Esophagus (tissue), 2 donors: Measurements from ENCODE around the gene CEP44. TPM values are rescaled to one million over a fixed set of nuclear protein-coding genes. Genes with fewer than 3 reads are reported as not detected.
"Not testable (repeated sequence)": the region's sequence is repeated elsewhere in the genome, so short reads cannot be mapped to it uniquely, and the experiment has no call there.

Experiments
- H3K27ac ChIP-seq, 2 donors: one replicate each; pipeline ENCODE4 v1.5.1; 2013; ENCODE audit warnings: low read depth in 2 of 2, mild to moderate bottlenecking in 2 of 2, inconsistent platforms in 1 of 2, low read length in 1 of 2, moderate library complexity in 1 of 2
- H3K27me3 ChIP-seq, 2 donors: one replicate each; pipeline ENCODE4 v1.6.1; 2013; ENCODE audit warnings: low read length in 2 of 2, control low read depth in 1 of 2, mild to moderate bottlenecking in 1 of 2; ENCODE audit not compliant: insufficient read depth in 2 of 2, control insufficient read depth in 1 of 2
- H3K36me3 ChIP-seq, 2 donors: one replicate each; pipeline ENCODE4 v1.6.1; 2013; ENCODE audit warnings: low read length in 1 of 2; ENCODE audit not compliant: control insufficient read depth in 2 of 2, insufficient read depth in 2 of 2
- H3K4me1 ChIP-seq, 2 donors: one replicate each; pipeline ENCODE4 v1.6.1; 2013; ENCODE audit warnings: low read length in 1 of 2; ENCODE audit not compliant: control insufficient read depth in 2 of 2, insufficient read depth in 2 of 2
- H3K4me3 ChIP-seq, 2 donors: one replicate each; pipeline ENCODE4 v1.5.1; 2013; ENCODE audit warnings: low read length in 2 of 2, mild to moderate bottlenecking in 2 of 2, low read depth in 1 of 2, moderate library complexity in 1 of 2
- H3K9me3 ChIP-seq, 2 donors: one replicate each; pipeline ENCODE4 v1.6.1; 2013; ENCODE audit warnings: mild to moderate bottlenecking in 2 of 2, low read depth in 1 of 2, low read length in 1 of 2, moderate library complexity in 1 of 2; ENCODE audit not compliant: control insufficient read depth in 2 of 2, insufficient read depth in 1 of 2
- WGBS, 2 donors: extraction: QIAGEN DNeasy Blood & Tissue Kit; methylation state at CpG; one replicate each; pipeline ENCODE4 v1.1.7; 2013; 5-methylcytosine and 5-hydroxymethylcytosine counted together
- polyA plus RNA-seq, 2 donors: library from polyadenylated mRNA; stranded (reverse); fragments of 200-250 nt; gene quantifications; one replicate each; pipeline ENCODE4 v1.2.3, GENCODE V29; 2013
- donor health status: healthy with polysubstance abuse.
- donor health status: Bipolar disorder and iron deficiency.

The CEP44 gene
- polyA plus RNA-seq, 2 donors, result 4.5 to 5.9 TPM

- Histone ChIP-seq H3K4me1 (no peaks in the 10 kb centered on the region), H3K27ac (no peak overlapping the region), H3K4me3 (no peak overlapping the region), H3K36me3 (no peaks in the 10 kb centered on the region), H3K9me3 (no peaks in the 10 kb centered on the region), H3K27me3 (no peaks in the 10 kb centered on the region)
- 84 to 88% methylated on average over 2 of the region's 2 CpGs for WGBS, 2 donors
Observed at GRCh38 chr4:174340714-174341113, 57.0 kb downstream of the CEP44 start.

- Histone ChIP-seq H3K27me3 (no peaks in the 10 kb centered on the region), H3K27ac (no peak overlapping the region), H3K9me3 (no peaks in the 10 kb centered on the region), H3K36me3 (no peaks in the 10 kb centered on the region), H3K4me1 (no peaks in the 10 kb centered on the region), H3K4me3 (no peak overlapping the region)
- WGBS, 2 donors, result 93 to 97% methylated on average over 1 of the region's 1 CpG
Observed at GRCh38 chr4:174349156-174349555, 65.4 kb downstream of the CEP44 start.

DNA sequence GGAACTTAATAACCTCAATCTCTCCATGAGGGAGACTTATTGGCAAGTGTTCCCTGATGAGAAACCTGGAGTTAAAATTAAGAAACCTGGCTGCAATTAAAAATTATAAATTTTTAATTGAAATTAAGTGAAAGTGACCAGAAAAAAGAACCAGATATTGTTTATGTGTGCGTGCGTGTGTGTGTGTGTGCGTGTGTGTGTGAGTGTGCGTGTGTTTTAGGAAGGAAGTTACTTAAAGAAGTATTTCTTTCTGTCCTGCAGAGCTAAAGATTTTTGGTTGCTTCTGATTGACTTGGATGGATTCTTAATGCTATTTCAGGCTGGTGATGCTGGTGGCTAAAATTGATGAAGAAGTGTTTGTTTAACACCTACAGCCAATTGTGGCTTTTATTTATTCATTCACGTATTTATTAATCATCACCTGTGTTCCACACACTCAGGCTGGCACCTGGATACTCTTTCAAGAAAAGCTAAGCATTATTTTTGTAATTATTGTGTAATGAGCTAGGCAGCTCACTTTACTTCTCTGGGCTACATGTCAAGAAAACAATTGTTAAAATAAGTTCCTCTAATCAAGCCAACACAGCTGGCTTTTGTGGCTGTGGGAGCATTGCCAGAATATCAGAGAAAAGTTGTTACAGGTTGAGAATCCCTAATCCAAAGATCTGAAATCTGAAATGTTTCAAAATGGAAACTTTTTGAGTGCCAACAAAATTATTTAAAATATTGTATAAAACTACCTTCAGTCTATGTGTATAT, 68.5 kb downstream of the CEP44 start:
- WGBS, 2 donors, result 60% methylated on average over 5 of the region's 5 CpGs
- H3K9me3 ChIP-seq, result no peaks in the 10 kb centered on the region
- no peaks in the 10 kb centered on the region for H3K36me3 ChIP-seq
- H3K4me3 ChIP-seq, result no peak overlapping the region
- H3K27ac ChIP-seq, result no peak overlapping the region
- no peaks in the 10 kb centered on the region for H3K4me1 ChIP-seq
- no peaks in the 10 kb centered on the region for H3K27me3 ChIP-seq

GRCh38 chr4:174357321-174357720, 73.6 kb downstream of the CEP44 start:
- H3K4me3 ChIP-seq, result no peak overlapping the region
- H3K27ac ChIP-seq, result no peak overlapping the region
- H3K9me3 ChIP-seq, result no peaks in the 10 kb centered on the region
- no peaks in the 10 kb centered on the region for H3K4me1 ChIP-seq
- no peaks in the 10 kb centered on the region for H3K27me3 ChIP-seq
- 82 to 88% methylated on average over 4 of the region's 4 CpGs for WGBS, 2 donors
- H3K36me3 ChIP-seq, result no peaks in the 10 kb centered on the region

GRCh38 chr4:174358410-174358809, 74.7 kb downstream of the CEP44 start:
- no peaks in the 10 kb centered on the region for H3K4me1 ChIP-seq
- no peak overlapping the region for H3K4me3 ChIP-seq
- 60 to 64% methylated on average over 1 of the region's 1 CpG for WGBS, 2 donors
- H3K27ac ChIP-seq, result no peak overlapping the region
- H3K27me3 ChIP-seq, result no peaks in the 10 kb centered on the region
- no peaks in the 10 kb centered on the region for H3K9me3 ChIP-seq
- no peaks in the 10 kb centered on the region for H3K36me3 ChIP-seq

DNA sequence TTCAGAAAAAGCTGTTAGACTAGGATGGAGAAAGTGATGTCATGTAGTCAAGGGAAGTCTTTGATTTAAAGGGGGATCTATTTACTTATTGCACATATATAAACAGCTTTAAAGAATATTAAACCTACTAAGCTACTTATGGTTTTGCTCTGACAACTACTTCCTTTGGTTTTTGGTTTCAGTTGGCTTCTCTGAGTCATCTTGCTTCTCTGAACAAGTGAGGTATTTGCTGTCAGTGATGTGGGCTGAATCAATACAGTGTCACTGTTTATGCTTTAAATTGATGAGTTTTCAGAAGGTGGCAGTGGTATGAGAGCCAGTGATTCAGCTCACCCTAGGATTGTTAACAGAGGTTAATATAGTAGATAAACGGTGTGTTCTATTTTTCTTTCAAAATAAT, 75.1 kb downstream of the CEP44 start:
- H3K27me3 ChIP-seq, result no peaks in the 10 kb centered on the region
- no peak overlapping the region for H3K4me3 ChIP-seq
- H3K36me3 ChIP-seq, result no peaks in the 10 kb centered on the region
- WGBS, 2 donors, result 62 to 67% methylated on average over 1 of the region's 1 CpG
- no peaks in the 10 kb centered on the region for H3K9me3 ChIP-seq
- H3K27ac ChIP-seq, result no peak overlapping the region
- H3K4me1 ChIP-seq, result no peaks in the 10 kb centered on the region

DNA sequence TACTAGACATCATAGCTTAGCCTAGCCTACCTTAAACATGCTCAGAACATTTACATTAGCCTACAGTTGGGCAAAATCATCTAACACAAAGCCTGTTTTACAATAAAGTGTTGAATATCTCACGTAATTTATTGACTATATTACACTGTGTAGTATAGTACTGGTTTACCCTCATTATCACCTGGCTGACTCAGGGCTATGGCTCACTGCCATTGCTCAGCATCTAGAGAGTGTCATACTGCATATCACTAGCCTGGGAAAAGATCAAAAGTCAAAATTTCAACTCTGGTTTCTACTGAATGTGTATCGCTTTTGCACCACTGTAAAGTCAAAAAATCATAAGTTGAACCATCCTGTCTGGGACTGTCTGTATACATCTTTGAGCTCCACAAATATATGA, 78.6 kb downstream of the CEP44 start:
- H3K9me3 ChIP-seq, result no peaks in the 10 kb centered on the region
- H3K36me3 ChIP-seq, result no peaks in the 10 kb centered on the region
- no peaks in the 10 kb centered on the region for H3K27me3 ChIP-seq
- no peak overlapping the region for H3K4me3 ChIP-seq
- 69 to 74% methylated on average over 2 of the region's 2 CpGs for WGBS, 2 donors
- no peaks in the 10 kb centered on the region for H3K4me1 ChIP-seq
- H3K27ac ChIP-seq, result no peak overlapping the region

DNA sequence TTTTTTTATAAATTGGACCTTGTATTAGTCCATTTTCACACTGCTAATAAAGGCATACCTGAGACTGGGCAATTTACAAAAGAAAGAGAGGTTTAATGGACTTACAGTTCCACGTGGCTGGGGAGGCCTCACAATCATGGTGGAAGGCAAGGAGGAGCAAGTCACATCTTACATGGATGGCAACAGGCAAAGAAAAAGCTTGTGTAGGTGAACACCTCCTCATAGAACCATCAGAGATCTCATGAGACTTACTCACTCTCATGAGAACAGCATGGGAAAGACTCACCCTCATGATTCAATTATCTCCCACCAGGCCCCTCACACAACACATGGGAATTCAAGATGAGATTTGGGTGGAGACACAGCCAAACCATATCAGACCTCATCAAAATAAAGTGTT, 80.1 kb downstream of the CEP44 start:
- H3K36me3 ChIP-seq, H3K27me3 ChIP-seq, H3K4me3 ChIP-seq, H3K4me1 ChIP-seq, H3K9me3 ChIP-seq, H3K27ac ChIP-seq: not testable (repeated sequence)
- WGBS, 2 donors, result 51 to 53% methylated on average over 1 of the region's 1 CpG

GRCh38 chr4:174365018-174365587, 81.4 kb downstream of the CEP44 start:
- no peaks in the 10 kb centered on the region for H3K36me3 ChIP-seq
- H3K27ac ChIP-seq, result no peak overlapping the region
- WGBS, 2 donors, result 26 to 28% methylated on average over 2 of the region's 2 CpGs
- no peaks in the 10 kb centered on the region for H3K4me1 ChIP-seq
- H3K4me3 ChIP-seq, result no peak overlapping the region
- no peaks in the 10 kb centered on the region for H3K27me3 ChIP-seq
- H3K9me3 ChIP-seq, result no peaks in the 10 kb centered on the region

- WGBS, 2 donors, result 62 to 65% methylated on average over 2 of the region's 2 CpGs
- Histone ChIP-seq H3K4me3 (no peak overlapping the region), H3K4me1 (no peaks in the 10 kb centered on the region), H3K27ac (peak overlapping the region in 1 of 2 donors; percentile 72), H3K27me3 (no peaks in the 10 kb centered on the region), H3K36me3 (no peaks in the 10 kb centered on the region), H3K9me3 (no peaks in the 10 kb centered on the region)
Observed at GRCh38 chr4:174369985-174370384, 86.3 kb downstream of the CEP44 start.
